Left lung (tissue), 10 donors: ENCODE results near the gene RPTOR. TPM values are rescaled to one million over a fixed set of nuclear protein-coding genes. Genes with fewer than 3 reads are reported as not detected.

ENCODE experiments used
- ATAC-seq: fragments of 200-7000 bp; cut with Tn5 transposase; one replicate; pipeline ENCODE4 v1.9.1; 2020; ENCODE audit warnings: moderate library complexity
- DNase-seq, 4 donors: peaks; one replicate each; pipeline ENCODE4 v3.0.0-alpha.2; 2013 to 2020
- H3K27ac ChIP-seq, 2 donors: fragments of 200-600 bp; sonication (generic) in 1 of 2; one replicate each; pipeline versions ENCODE4 v1.5.0 to v1.8.0; 2020 to 2021
- H3K27me3 ChIP-seq, 2 donors: fragments of 200-600 bp; sonication (generic) in 1 of 2; one replicate each; pipeline versions ENCODE4 v1.5.0 to v1.8.0; 2020 to 2021
- H3K36me3 ChIP-seq, 2 donors: fragments of 200-600 bp; sonication (generic) in 1 of 2; one replicate each; pipeline versions ENCODE4 v1.5.0 to v1.8.0; 2020 to 2021
- H3K4me1 ChIP-seq, 2 donors: fragments of 200-600 bp; one replicate each; pipeline ENCODE4 v1.8.0; 2021
- H3K4me3 ChIP-seq, 2 donors: fragments of 200-600 bp; sonication (generic) in 1 of 2; one replicate each; pipeline versions ENCODE4 v1.5.0 to v1.8.0; 2020 to 2021; ENCODE audit warnings: mild to moderate bottlenecking in 1 of 2
- H3K9me3 ChIP-seq, 2 donors: fragments of 200-600 bp; sonication (generic) in 1 of 2; one replicate each; pipeline versions ENCODE4 v1.5.0 to v1.8.0; 2020 to 2021
- intact Hi-C, 2 donors: fragments of 100-400 bp; cut with DNase I; formaldehyde crosslinking; loops; one replicate each; pipeline versions ENCODE4 v1.11.2 to v1.14.2; 2022
- polyA plus RNA-seq, 6 donors: library from polyadenylated mRNA; unstranded; fragments of 120-200 nt; gene quantifications; one replicate each; pipeline ENCODE4 v1.2.1, GENCODE V29; 2013; ENCODE audit not compliant: insufficient read length in 6 of 6
- total RNA-seq, 2 donors: library from RNA; stranded (reverse); fragmentation: NEBNext Ultra II Directional; extraction: Animal tissue kit (Norgen Biotek cat#: 25700); gene quantifications; one replicate each; pipeline ENCODE4 v1.2.1, GENCODE V29; 2021
- TF ChIP-seq, protein P1 (sequence below), 2 donors: fragments of 200-600 bp; sonication (generic) in 1 of 2; IDR thresholded peaks; one replicate each; pipeline versions ENCODE4 v1.5.0 to v1.8.0; 2021; ENCODE audit warnings: antibody characterized with exemption in 2 of 2
- donor health status: DM: no; HTN: yes; CAD: no.
- donor health status: DM: no; HTN: no; CAD: no.

Gene RPTOR
- total and polyA plus RNA-seq, 8 donors, result 14.2 to 39.2 (median 20.7) TPM

GRCh38 chr17:80925688-80926335 lies 381.2 kb downstream of the RPTOR start:
- TF ChIP-seq, protein P1, sequence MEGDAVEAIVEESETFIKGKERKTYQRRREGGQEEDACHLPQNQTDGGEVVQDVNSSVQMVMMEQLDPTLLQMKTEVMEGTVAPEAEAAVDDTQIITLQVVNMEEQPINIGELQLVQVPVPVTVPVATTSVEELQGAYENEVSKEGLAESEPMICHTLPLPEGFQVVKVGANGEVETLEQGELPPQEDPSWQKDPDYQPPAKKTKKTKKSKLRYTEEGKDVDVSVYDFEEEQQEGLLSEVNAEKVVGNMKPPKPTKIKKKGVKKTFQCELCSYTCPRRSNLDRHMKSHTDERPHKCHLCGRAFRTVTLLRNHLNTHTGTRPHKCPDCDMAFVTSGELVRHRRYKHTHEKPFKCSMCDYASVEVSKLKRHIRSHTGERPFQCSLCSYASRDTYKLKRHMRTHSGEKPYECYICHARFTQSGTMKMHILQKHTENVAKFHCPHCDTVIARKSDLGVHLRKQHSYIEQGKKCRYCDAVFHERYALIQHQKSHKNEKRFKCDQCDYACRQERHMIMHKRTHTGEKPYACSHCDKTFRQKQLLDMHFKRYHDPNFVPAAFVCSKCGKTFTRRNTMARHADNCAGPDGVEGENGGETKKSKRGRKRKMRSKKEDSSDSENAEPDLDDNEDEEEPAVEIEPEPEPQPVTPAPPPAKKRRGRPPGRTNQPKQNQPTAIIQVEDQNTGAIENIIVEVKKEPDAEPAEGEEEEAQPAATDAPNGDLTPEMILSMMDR (IDR thresholded peaks at IDR 0.05), result no peak
- Histone ChIP-seq H3K9me3 (no peaks in the 10 kb centered on the region), H3K27ac (no peak overlapping the region), H3K4me3 (no peak overlapping the region), H3K4me1 (peaks cover 0 to 6% of the 10 kb centered on the region in 2 donors), H3K36me3 (peaks cover 0 to 61% of the 10 kb centered on the region in 2 donors), H3K27me3 (no peaks in the 10 kb centered on the region)
- DNase-seq, result no peak
- no peak for ATAC-seq
- intact Hi-C loops, result no loop called here

DNA sequence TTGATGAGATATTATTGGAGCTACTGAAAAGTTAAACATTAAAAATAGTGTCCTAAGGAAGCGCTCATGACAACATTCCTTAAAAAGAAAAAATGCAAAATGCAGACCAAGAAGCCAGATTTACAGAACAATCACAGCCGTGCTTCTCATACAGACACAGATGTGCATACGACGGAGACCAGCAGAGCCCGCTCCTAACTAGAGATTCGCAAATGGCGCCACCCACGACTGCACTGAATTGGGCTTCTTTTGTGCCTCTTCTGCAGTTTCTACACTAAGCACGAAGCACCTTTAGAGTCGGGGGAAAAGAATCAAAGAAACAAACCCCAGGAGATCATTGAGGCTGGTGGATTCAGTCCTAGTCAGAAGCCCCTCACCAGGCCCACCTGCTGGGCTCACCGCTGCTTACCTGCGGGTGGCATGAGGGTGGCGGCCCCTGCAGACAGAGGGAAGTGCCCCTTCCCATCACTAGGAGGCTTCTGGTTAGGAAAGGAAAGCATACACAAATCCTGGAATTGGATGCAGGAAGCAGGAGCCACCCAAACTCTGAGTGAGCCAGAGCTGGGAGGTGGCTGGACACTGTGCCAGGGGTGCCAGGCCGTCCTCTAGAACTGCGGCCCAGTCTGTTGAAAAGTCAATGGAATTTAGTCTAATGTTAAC lies 382.1 kb downstream of the RPTOR start:
- Histone ChIP-seq H3K36me3 (peaks cover 0 to 52% of the 10 kb centered on the region in 2 donors), H3K27me3 (no peaks in the 10 kb centered on the region), H3K27ac (no peak overlapping the region), H3K9me3 (no peaks in the 10 kb centered on the region), H3K4me3 (no peak overlapping the region), H3K4me1 (peaks cover 0 to 6% of the 10 kb centered on the region in 2 donors)
- TF ChIP-seq, protein P1 (IDR thresholded peaks at IDR 0.05), result no peak
- intact Hi-C loops, result no loop called here
- ATAC-seq, result no peak
- DNase-seq, result peak in 1 of 4 donors; percentile 19

DNA sequence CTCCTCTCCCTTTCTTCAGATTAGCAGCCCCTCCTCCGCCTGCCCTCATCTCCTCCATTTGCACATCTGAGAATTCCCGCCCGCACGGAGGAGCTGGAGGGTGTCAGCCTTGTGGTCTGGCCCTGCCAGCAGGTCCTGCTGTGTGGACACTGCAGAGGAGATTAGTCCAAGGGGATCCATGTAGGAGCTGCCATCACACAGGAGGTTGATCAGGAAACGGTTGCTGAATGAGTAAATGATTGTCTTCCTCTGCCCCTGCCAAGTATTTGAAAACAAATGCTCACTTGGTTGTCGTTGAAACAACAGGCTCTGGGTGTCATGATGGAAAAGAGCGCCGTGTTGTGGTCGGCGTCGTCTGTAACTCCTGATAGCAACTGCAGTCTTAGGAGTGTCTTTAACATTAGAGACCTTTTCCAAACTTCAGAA lies 383.2 kb downstream of the RPTOR start:
- intact Hi-C loops, result no loop called here
- Histone ChIP-seq H3K4me1 (peaks cover 0 to 6% of the 10 kb centered on the region in 2 donors), H3K27ac (peak overlapping the region in 1 of 2 donors; percentile 8), H3K4me3 (no peak overlapping the region), H3K36me3 (peaks cover 0 to 49% of the 10 kb centered on the region in 2 donors), H3K27me3 (no peaks in the 10 kb centered on the region), H3K9me3 (no peaks in the 10 kb centered on the region)
- TF ChIP-seq, protein P1 (IDR thresholded peaks at IDR 0.05), result peak in 1 of 2 donors; percentile 19
- peak in 1 of 4 donors; percentile 18 for DNase-seq
- ATAC-seq, result no peak

DNA sequence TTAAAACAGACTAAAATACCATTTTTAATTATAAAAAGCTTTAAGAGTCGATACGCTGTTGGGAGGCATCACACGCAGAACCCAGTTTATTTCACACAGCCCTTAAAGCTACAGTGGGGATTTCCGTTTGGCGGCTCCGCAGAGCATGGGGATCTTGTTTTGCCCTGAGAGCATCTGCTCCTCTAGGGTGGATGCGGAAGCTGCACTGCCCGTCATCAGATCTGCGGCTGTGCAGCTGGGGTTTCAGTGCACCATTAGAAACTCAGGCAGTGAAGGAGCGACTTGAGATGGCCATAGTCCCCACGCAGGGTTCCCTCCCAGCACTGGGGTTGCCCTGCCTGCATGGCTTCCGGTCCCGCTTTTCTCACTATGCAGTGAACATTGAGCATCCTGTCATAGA lies 384.8 kb downstream of the RPTOR start:
- H3K4me1 ChIP-seq, result peaks cover 0 to 6% of the 10 kb centered on the region in 2 donors
- H3K36me3 ChIP-seq, result peaks cover 0 to 33% of the 10 kb centered on the region in 2 donors
- ATAC-seq (no peak), DNase-seq (peak in 1 of 4 donors; percentile 10)
- TF ChIP-seq, protein P1 (IDR thresholded peaks at IDR 0.05), result no peak
- no peak overlapping the region for H3K27ac ChIP-seq
- intact Hi-C loops, result no loop called here
- no peak overlapping the region for H3K4me3 ChIP-seq
- no peaks in the 10 kb centered on the region for H3K9me3 ChIP-seq
- no peaks in the 10 kb centered on the region for H3K27me3 ChIP-seq
